Measurements from ENCODE around the gene EXOC4.

DNA sequence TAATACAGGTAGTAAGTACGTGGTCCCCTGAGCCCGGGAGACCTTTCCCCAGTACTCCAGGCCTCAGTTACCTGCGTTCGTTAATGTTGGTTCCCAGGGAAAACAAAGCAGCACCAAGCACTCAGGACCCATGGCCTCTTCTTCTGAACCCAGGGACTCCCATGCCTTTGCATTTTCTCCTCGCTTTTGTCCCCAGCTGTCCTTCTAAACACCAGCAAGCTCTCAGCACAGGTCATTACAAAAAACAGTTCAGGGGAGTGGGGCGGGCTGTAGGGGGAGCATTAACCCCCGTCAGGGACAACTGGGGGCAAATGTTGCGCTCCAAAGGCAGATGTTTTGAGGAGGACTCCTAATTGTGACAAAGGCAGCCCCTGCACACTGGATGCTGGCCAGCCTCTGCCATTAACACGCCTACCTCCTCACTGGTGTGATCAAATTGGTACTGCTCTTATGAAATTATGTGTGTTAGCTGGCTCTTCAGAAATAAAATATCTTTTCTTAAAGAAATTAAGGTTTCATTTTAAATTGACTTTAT, 793.8 kb downstream of the EXOC4 start:
- TF ChIP-seq, protein P1, sequence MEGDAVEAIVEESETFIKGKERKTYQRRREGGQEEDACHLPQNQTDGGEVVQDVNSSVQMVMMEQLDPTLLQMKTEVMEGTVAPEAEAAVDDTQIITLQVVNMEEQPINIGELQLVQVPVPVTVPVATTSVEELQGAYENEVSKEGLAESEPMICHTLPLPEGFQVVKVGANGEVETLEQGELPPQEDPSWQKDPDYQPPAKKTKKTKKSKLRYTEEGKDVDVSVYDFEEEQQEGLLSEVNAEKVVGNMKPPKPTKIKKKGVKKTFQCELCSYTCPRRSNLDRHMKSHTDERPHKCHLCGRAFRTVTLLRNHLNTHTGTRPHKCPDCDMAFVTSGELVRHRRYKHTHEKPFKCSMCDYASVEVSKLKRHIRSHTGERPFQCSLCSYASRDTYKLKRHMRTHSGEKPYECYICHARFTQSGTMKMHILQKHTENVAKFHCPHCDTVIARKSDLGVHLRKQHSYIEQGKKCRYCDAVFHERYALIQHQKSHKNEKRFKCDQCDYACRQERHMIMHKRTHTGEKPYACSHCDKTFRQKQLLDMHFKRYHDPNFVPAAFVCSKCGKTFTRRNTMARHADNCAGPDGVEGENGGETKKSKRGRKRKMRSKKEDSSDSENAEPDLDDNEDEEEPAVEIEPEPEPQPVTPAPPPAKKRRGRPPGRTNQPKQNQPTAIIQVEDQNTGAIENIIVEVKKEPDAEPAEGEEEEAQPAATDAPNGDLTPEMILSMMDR (conservative IDR thresholded peaks at IDR 0.05 in 1 of 2, IDR thresholded peaks at IDR 0.05 in 1 of 2; ENCODE audit: low read depth in 1 of 2, low read length in 2 of 2), result no peak
- no peak for TF ChIP-seq EZH2 (IDR thresholded peaks at IDR 0.05; ENCODE audit: low read length, missing control alignments)

Data from fibroblast of lung (primary cell).